ENCODE measurements around the gene TCN2. TPM values are rescaled to one million over a fixed set of nuclear protein-coding genes. Genes with fewer than 3 reads are reported as not detected.
"Not testable (repeated sequence)": the region's sequence is repeated elsewhere in the genome, so short reads cannot be mapped to it uniquely, and the experiment has no call there.

The TCN2 gene
- polyA plus RNA-seq, 1 donor: 7.0 TPM

DNA sequence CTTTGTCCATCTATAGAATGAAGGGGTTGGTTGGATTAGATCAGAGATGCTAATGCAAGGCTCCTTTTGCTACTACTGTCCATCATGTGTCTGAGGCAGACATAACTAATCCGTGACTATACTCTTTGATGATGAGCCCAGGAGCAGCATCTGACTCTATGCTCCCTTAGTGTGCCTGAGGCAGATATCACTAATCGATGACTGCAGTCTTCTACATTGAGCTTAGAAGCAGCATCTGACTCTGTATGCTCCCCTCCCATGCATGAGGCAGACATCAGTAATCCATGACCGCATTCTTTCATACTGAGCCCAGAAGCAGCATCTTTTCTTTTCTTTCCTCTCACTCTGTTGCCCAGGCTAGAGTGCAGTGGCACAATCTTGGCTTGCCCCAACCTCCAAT is 4.2 kb downstream of the TCN2 start:
- DNase-seq: no peak

DNA sequence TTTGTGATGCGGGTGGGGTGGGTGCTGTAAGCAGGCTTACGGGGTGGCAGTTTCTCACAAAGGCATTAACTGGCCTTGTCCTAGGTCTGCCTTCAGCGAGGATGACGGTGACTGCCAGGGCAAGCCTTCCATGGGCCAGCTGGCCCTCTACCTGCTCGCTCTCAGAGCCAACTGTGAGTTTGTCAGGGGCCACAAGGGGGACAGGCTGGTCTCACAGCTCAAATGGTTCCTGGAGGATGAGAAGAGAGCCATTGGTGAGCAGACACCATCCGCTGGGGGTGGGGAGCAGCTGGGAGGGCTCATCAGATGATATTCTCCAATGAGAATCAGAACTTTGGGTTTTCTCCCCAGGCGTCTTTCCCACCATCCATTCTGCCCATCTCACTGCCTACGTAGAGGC is 5.8 kb downstream of the TCN2 start:
- DNase-seq: no peak

- DNase-seq: no peak
These were observed 7.3 kb downstream of the TCN2 start for GRCh38 chr22:30614268-30614667.

DNA sequence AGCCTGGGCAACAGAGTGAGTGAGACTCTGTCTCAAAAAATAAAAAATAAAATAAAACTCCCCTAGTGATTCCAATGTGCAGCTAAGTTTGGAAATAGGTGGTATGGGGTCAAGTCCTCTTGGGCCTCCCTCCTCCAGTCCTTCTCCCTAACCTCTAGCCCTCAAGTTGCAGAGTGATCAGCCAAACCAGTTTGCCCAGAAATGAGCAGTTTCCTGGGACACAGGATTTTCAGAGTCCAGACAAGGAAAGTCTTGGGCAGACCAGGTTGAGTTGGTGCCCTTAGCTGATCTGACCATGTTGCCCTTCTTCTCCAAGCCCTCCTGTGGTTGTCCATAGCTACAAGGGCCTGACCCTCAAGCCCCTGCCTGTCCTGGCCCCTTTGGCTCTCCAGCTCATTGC is 7.9 kb downstream of the TCN2 start:
- DNase-seq: no peak

GRCh38 chr22:30615543-30615954 is 8.6 kb downstream of the TCN2 start:
- DNase-seq: no peak

DNA sequence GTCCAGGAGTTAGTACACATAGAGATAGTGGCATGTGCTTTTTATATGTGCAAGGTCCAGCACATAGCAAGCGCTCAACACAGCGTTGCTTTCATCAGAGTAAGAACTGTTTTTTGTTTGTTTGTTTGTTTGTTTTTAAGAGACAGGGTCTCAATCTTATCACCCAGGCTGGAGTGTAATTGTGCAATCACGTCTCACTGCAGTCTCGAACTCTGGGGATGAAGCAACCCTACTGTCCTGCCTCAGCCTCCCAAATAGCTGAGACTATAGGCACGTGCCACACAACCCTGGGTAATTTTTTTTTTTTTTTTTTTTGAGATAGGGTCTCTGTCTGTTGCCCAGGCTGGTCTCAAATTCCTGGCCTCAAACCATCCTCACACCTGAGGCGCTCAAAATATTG is 10.8 kb downstream of the TCN2 start:
- no peak for DNase-seq

GRCh38 chr22:30619909-30620308 is 12.9 kb downstream of the TCN2 start:
- DNase-seq: not testable (repeated sequence)

DNA sequence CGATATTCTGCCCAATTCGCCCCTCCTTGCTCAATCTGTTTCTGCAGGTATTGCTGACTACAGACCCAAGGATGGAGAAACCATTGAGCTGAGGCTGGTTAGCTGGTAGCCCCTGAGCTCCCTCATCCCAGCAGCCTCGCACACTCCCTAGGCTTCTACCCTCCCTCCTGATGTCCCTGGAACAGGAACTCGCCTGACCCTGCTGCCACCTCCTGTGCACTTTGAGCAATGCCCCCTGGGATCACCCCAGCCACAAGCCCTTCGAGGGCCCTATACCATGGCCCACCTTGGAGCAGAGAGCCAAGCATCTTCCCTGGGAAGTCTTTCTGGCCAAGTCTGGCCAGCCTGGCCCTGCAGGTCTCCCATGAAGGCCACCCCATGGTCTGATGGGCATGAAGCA is 19.4 kb downstream of the TCN2 start:
- no peak for DNase-seq

DNA sequence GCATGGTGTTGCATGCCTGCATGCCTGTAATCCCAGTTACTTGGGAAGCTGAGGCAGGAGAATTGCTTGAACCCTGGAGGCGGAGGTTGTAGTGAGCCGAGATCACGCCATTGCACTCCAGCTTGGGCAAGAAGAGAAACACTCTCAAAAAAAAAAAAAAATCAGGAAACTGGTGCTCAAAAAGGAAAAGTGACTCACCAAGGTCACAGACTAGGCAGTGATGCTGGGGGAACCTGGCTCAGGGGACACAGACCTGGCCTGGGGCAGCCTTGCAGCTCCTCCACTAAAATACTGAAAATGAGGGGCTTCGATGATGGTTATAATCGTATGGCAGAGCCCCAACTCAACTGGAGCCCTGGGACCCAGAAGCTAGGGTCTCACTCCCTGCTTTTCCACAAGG is 20.5 kb downstream of the TCN2 start:
- DNase-seq: no peak

DNA sequence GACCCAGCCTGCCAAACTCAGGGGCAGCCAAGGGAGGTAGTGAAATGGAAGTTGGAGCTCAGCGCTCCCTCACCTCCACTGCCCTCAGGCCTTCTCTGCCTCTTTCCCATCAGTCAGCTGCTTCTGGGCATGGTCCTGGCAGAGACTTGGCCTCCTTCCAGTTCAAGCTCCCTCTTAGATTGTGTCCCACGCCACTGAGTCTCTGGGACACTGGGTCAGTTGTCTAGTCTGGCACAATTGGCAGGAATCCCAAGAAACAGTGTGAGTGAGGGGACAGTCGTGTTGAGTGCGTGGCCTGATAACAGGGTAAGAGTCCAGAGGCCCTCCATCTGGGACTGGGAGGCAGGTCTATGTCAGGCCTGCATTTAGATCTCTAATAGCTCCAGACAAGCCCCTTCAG is 21.5 kb downstream of the TCN2 start:
- no peak for DNase-seq

GRCh38 chr22:30631469-30631868 is 24.5 kb downstream of the TCN2 start:
- DNase-seq: not testable (repeated sequence)

DNA sequence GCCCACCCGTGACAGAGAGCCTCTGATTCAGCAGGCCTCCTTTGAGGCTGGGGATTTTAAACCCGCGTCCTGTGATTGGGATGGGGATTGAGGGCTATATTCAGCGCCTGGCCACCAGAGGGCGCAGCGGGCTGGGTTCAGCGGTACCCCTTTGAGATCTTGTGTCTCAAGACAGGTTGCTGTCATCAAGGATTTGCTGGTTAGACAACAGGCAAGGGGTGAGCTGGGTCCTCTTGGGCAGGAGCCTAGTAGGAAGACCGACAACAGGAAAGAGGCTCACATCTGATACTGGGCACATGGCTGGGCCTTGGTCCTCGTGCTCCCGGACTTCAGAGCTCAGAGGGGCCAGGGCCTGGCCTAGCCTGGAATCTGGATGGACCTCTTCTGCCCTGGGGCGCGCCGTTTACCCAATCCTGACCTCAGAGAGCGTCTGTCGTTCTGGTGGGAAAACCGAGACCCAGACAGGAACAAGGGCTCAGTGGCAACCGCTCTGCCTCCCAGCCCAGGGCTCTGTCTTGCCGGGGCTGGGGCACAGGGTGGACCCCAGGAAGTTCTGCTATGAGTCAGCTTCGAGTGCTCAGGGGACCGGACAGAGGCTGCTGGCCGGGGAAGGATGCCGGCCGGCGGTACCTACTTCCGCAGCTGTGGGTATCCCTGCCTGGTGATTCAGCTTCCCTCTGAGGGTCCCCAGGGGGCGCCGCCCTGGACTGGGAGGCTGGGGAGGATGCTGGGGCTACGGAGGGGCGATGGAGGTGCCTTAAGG is 27.7 kb downstream of the TCN2 start:
- DNase-seq: peak; percentile 80

- peak; percentile 83 for DNase-seq
These were observed 28.6 kb downstream of the TCN2 start, which contains the start of gene SLC35E4 for GRCh38 chr22:30635273-30636225. SLC35E4 (plus strand) TSS chr22:30635781; CDS start chr22:30636451, 670 bp downstream.

GRCh38 chr22:30636226-30637077 is 29.5 kb downstream of the TCN2 start:
- DNase-seq: no peak

- no peak for DNase-seq
These were observed 30.7 kb downstream of the TCN2 start for GRCh38 chr22:30637701-30638114.

DNA sequence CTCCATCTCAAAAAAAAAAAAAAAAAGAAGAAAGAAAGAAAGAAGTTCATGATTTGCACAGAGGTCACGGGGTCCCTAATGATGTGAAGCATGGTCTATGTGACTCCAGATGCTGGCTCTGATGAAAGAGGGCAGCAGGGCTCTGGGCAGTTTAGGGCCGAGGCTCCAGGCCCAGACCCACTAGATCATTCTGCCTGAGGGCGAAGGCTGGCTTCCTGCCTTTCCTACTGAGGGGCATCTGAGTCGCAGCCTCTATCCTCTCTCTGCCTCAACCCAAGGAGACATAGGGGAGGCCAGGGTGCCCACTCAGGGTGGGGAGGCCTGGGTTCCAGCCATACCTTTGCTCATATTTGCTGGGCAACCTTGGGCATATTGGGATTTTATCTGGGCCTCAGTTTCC is 33.4 kb downstream of the TCN2 start:
- no peak for DNase-seq

DNA sequence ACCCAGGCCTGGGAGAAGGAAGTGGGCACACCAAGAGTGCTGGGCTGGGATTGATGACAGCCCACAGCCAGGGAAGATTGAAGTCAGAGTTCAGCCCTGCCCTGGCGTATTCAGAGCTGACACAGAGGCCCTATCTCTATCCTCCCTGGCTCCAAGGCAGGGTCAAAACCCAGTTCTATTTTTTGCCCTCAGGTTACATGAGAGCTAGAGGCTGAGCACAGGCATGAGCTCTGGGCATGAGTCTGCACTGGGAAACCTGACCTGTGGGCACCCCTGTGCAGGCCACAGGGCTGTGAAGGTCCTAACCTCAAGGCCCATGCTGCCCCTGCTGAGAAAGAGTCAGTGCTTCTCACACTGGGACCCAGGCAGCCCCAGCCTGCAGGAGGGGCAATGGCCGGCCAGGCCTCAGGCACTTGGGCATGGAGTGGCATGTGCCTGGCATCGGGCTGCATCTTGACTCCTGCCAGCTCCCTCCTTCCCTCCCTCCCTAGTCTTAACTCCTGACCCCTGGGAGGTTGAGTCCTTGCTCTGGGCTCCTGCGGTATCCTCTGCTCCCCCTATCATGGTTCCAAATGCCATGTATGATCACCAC is 34.0 kb downstream of the TCN2 start:
- DNase-seq: no peak

- DNase-seq: no peak
These were observed 36.3 kb downstream of the TCN2 start for GRCh38 chr22:30643055-30643875.

DNA sequence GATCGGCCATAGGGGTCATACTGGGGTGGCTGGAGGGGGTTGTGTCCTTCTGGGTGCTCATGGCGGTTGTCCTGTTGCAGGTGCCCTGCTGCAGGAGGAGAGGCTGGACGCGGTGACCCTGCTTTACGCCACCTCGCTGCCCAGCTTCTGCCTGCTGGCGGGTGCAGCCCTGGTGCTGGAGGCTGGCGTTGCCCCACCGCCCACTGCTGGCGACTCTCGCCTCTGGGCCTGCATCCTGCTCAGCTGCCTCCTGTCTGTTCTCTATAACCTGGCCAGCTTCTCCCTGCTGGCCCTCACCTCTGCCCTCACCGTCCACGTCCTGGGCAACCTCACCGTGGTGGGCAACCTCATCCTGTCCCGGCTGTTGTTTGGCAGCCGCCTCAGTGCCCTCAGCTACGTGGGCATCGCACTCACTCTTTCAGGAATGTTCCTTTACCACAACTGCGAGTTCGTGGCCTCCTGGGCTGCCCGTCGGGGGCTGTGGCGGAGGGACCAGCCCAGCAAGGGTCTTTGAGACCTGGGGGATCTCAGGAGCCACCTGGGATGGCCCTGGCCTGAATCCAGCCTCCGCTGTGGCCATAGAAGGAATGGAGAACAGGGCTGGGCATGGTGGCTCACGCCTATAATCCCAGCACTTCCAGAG is 39.7 kb downstream of the TCN2 start:
- DNase-seq: no peak

DNA sequence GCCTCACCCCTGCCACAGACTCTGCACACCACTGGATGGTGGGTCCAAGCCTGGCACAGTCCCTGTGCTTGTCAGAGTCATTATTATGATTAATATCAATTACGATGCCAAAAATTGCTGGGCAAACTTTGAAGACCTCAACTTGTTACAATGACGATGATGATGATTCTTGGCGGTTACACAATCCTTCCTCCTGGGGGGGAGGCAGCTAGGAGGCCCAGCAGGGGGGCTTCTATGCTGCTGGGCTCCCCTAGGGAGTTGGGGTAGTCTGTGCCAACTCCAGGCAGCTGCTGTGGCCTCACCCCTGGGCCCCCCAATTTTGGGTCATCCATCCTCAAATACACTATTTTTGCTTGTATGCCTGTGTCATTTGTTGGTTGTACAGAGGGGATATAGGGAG is 40.6 kb downstream of the TCN2 start:
- no peak for DNase-seq

DNA sequence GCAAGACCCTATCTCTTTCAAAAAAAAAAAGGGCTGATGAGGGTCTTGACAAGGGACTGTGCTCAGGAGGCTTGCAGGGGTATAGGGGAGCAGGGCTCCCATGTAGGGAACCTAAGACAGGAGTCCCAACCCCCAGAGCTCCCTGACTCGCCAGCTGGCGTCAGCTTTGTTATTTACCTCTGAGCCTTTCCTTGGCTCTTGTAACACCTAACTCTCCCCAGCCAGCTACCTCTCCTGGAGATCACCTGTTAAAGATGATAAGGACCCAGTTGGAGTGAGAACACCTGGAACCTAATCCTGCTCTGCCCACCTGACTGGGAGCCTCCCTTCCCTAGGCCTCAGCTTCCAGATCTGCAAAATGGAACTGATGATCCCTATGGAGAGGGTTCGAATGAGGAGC is 41.9 kb downstream of the TCN2 start:
- no peak for DNase-seq

All from hindlimb muscle (tissue), 1 donor.